Measurements from ENCODE around the gene CTRL.

The CTRL gene

DNA sequence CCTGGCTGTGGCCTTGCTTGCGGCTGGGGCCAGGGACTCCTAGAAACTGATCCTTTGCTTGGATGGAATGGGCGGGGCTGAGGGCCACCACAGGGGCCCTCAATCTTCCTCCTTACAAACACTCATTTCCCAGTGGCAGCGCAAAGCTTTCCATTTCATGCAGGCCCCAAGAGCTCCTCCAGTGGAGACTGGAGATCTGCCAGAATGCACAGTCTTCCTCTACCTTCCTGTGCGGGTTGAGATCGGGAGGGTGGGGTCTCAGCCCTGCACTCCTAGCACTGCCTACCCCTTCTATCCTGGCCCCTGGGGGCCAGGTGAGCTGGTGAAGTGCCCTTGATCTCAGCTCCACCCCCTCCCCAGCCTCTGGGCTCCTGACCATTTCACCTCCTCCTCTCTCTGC lies 45.3 kb downstream of the CTRL start:
- no peak for DNase-seq

DNA sequence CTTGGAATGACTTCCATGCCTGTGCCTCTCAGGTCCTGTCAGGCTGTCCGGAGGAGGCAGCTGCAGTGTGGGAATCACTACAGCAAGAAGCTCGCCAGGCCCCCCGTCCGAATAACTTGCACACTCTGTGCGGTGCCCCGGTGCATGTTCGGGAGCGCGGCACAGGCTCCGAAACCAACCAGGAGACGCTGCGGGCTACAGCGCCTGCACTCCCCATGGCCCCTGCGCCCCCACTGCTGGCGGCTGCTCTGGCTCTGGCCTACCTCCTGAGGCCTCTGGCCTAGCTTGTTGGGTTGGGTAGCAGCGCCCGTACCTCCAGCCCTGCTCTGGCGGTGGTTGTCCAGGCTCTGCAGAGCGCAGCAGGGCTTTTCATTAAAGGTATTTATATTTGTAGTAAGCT lies 45.7 kb downstream of the CTRL start:
- DNase-seq: no peak

DNA sequence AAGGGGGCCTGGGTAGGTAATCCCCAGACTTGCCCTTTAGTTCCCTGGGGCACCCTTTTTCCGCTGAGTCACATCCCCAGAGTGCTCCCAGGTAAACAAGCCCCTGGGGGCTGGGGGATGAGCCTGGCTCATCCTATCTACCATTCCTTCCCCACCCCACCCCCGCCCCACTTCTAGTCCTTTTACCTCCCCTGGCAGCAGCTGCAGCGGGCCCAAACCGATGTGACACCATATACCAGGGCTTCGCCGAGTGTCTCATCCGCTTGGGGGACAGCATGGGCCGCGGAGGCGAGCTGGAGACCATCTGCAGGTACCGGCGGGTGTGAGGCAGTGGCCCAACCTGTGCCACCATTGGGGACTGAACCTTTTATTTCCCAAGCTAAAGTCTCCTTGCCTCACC lies 46.1 kb downstream of the CTRL start:
- no peak for DNase-seq

DNA sequence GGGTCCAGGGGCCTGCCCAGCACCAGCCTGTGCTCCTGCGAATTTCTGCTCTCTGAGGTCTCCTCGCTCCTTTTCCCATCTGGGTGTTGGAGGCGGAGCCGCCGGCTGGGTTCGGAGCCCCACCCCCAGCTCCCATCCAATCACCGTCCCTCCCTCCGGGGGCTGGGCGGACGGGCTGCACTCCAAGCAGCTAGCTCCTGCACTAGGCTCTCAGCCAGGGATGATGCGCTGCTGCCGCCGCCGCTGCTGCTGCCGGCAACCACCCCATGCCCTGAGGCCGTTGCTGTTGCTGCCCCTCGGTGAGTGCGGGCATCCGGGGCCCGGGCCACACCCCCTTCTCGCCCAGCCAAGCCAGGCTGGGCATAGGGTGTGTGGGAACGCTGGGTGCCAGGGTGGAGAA lies 47.0 kb downstream of the CTRL start, which contains the start of gene NRN1L:
Gene NRN1L (plus strand): TSS at position 202 of the 400 bp plus-strand sequence. CDS start 19 bp downstream, at position 221.
- DNase-seq: peak; percentile 91

DNA sequence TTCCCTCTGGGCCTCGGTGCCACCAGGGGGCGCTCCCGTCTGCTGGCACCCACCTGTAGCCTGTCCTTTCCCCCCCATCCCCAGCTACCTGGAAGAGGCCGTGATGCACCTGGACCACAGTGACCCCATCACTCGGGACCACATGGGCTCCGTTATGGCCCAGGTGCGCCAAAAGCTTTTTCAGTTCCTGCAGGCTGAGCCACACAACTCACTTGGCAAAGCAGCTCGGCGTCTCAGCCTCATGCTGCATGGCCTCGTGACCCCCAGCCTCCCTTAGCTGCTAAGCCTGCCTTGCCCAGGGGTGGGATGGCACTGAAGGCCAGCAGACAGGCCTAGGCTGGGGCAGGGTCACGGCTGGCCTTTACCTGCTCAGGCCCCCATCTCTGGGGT lies 47.8 kb downstream of the CTRL start:
- DNase-seq: no peak

DNA sequence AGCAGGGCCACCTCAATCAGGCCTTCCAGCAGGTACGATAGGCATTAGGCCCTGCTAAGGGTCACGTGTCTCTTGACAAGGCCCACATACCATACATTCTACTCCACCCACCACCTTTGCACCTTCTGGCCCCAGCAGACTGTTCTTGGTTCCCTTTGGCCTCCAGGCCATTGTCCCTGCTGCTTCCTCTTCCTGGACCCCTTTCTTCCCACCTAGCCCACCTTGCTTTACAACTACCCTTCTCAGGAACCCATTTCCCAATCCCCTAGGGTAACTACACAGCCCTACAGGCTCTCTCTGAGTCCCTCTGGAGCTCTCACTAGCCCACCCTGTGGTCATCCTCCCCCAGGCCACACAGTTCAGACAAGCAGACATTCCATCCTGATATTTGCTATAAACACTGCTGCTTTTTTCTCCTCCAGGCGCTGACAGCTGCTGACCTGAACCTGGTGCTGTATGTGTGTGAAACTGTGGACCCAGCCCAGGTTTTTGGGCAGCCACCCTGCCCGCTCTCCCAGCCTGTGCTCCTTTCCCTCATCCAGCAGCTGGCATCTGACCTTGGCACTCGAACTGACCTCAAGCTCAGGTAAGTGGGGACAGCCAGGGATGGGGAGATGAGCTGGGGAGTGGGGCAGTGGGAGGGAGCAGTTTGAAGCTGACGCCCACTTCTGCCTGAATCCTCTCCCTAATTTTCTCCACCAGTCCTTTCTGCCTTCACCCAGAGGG lies 48.4 kb downstream of the CTRL start:
- DNase-seq: no peak

DNA sequence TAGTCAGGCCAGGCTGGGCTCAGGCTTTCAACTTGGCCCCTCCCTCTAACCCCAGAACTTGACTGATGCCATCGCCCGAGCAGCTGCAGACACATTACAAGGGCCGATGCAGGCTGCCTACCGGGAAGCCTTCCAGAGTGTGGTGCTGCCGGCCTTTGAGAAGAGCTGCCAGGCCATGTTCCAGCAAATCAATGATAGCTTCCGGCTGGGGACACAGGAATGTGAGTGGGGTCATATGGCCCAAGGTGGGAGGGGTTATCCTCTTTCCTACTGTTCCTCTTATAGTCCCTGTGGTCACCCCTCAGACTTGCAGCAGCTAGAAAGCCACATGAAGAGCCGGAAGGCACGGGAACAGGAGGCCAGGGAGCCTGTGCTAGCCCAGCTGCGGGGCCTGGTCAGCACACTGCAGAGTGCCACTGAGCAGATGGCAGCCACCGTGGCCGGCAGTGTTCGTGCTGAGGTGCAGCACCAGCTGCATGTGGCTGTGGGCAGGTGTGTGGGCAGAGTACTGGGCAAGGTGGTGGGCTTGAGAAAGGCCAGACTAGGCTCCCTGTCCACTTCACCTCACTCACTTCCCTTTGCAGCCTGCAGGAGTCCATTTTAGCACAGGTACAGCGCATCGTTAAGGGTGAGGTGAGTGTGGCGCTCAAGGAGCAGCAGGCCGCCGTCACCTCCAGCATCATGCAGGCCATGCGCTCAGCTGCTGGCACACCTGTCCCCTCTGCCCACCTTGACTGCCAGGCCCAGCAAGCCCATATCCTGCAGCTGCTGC lies 49.1 kb downstream of the CTRL start:
- DNase-seq: peak; percentile 78

DNA sequence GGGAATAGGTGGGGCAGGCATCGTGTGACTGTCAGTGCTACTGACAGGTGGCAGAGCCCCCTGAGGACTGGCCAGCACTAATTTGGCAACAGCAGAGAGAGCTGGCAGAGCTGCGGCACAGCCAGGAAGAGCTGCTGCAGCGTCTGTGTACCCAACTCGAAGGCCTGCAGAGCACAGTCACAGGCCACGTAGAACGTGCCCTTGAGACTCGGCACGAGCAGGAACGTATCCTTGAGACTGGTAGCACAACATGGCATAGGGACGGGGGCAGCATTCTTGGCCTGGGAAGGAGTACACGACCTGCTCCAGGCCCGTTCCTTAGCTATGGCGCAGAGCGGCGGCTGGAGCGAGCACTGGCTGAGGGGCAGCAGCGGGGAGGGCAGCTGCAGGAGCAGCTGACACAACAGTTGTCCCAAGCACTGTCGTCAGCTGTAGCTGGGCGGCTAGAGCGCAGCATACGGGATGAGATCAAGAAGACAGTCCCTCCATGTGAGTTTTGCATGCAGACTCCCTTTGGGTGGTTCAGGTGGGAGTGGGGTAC lies 50.0 kb downstream of the CTRL start:
- DNase-seq: no peak

DNA sequence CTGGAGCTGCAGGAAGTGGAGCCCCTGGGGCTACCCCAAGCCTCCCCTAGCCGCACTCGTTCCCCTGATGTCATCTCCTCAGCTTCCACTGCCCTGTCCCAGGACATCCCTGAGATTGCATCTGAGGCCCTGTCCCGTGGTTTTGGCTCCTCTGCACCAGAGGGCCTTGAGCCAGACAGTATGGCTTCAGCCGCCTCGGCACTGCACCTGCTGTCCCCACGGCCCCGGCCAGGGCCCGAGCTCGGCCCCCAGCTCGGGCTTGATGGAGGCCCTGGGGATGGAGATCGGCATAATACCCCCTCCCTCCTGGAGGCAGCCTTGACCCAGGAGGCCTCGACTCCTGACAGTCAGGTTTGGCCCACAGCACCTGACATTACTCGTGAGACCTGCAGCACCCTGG lies 51.1 kb downstream of the CTRL start:
- DNase-seq: no peak

DNA sequence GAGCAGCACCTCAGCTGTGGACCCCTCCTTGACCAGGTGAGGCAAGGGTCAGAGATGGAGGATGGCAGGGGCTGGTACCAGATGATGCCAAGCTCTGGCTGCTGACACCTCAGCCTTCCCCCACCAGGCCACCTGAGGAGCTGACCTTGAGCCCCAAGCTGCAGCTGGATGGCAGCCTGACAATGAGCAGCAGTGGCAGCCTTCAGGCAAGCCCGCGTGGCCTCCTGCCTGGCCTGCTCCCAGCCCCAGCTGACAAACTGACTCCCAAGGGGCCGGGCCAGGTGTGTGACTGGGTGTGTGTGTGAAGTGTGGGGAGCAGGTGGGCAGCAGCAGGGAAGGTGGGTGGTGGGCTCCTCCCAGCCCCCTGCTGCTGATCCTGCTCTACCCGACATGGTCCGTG lies 51.7 kb downstream of the CTRL start:
- DNase-seq: no peak
